AG04450 (cell line): ENCODE measurements around the gene ADAMTS3. TPM values are rescaled to one million over a fixed set of nuclear protein-coding genes. Genes with fewer than 3 reads are reported as not detected.

Source experiments
- CTCF ChIA-PET: fragments of 300-600, 350-600 bp; formaldehyde crosslinking; extraction: SDS; loops from one replicate; lab custom pipeline; 2022; ENCODE audit warnings: antibody characterized with exemption, inconsistent platforms; lab: Charles Lee
- POLR2A ChIA-PET: fragments of 350-600 bp; formaldehyde crosslinking; extraction: SDS; loops from one replicate; lab custom pipeline; 2021; ENCODE audit warnings: antibody characterized with exemption, inconsistent platforms; lab: Yijun Ruan, JAX
- DNase-seq: peaks from one replicate; pipeline ENCODE4 v3.0.0-alpha.2; 2011; ENCODE audit warnings: low read depth, low spot score
- H3K27ac ChIP-seq: one replicate; pipeline ENCODE4 v1.5.1; 2012; ENCODE audit warnings: low read depth, low read length, control low read depth
- H3K27me3 ChIP-seq: one replicate; pipeline ENCODE4 v1.6.0; 2012; ENCODE audit warnings: low read length; ENCODE audit not compliant: control insufficient read depth, insufficient read depth
- H3K4me3 ChIP-seq: 2 replicates; pipeline ENCODE4 v1.5.1; 2011; ENCODE audit warnings: mild to moderate bottlenecking, low read depth, low read length, control low read depth
- H3K9me3 ChIP-seq: 2 replicates; pipeline ENCODE4 v1.5.1; 2012; ENCODE audit warnings: low read length; ENCODE audit not compliant: control insufficient read depth, insufficient read depth
- polyA plus RNA-seq: library from polyadenylated mRNA; depleted of rRNA; stranded (reverse); fragments of >200 nt; gene quantifications from 2 replicates; pipeline ENCODE4 v1.2.3, GENCODE V29; 2011
- TF ChIP-seq, protein P1 (sequence below): IDR thresholded peaks from 2 replicates; pipeline ENCODE4 v1.5.1; 2011; ENCODE audit warnings: low read depth, low read length, control low read depth, inconsistent platforms

Gene ADAMTS3
- polyA plus RNA-seq, 1 experiment: 0.77 TPM

GRCh38 chr4:72471816-72472215 is 97.2 kb downstream of the ADAMTS3 start:
- POLR2A ChIA-PET: no interaction called here
- H3K9me3 ChIP-seq: no peaks in the 10 kb centered on the region
- no peak overlapping the region for H3K27ac ChIP-seq
- CTCF ChIA-PET: interaction anchor here (1.2 to 4.9 kb wide), 2 partner anchors 145 to 176 kb away, joined by 5 to 36 read pairs; no protein-coding TSS in a partner anchor
- H3K4me3 ChIP-seq: no peak overlapping the region
- no peaks in the 10 kb centered on the region for H3K27me3 ChIP-seq
- TF ChIP-seq, protein P1, sequence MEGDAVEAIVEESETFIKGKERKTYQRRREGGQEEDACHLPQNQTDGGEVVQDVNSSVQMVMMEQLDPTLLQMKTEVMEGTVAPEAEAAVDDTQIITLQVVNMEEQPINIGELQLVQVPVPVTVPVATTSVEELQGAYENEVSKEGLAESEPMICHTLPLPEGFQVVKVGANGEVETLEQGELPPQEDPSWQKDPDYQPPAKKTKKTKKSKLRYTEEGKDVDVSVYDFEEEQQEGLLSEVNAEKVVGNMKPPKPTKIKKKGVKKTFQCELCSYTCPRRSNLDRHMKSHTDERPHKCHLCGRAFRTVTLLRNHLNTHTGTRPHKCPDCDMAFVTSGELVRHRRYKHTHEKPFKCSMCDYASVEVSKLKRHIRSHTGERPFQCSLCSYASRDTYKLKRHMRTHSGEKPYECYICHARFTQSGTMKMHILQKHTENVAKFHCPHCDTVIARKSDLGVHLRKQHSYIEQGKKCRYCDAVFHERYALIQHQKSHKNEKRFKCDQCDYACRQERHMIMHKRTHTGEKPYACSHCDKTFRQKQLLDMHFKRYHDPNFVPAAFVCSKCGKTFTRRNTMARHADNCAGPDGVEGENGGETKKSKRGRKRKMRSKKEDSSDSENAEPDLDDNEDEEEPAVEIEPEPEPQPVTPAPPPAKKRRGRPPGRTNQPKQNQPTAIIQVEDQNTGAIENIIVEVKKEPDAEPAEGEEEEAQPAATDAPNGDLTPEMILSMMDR: no peak
- no peak for DNase-seq

- Histone ChIP-seq H3K27me3 (no peaks in the 10 kb centered on the region), H3K9me3 (no peaks in the 10 kb centered on the region), H3K4me3 (no peak overlapping the region), H3K27ac (no peak overlapping the region)
- ChIA-PET POLR2A (no interaction called here), CTCF (interaction anchor here (0.7 to 4.9 kb wide), 20 partner anchors 9 to 174 kb away, joined by 3 to 73 read pairs (median 4); no protein-coding TSS in a partner anchor)
- TF ChIP-seq, protein P1: peak; percentile 48
- DNase-seq: no peak
These were observed 100.0 kb downstream of the ADAMTS3 start for GRCh38 chr4:72468904-72469502.

DNA sequence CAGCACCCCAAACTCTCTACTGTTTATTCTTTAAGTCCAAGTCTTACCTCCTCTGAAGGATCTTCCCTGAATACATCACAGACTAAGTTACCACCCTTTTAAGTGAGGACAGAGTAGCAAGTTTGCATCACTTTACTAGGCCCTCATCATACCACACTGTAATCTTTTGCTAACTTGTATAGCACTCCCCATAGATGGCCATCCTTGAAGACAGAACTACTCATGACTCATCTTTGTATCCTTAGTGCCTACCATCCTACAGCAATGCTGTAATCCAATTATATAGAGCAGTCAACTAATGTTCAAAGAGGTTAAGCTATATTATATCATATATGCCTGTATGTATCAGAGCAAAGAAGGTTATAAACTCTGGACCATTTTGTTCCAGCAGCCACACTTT is 101.4 kb downstream of the ADAMTS3 start:
- H3K4me3 ChIP-seq: no peak overlapping the region
- H3K27me3 ChIP-seq: no peaks in the 10 kb centered on the region
- POLR2A ChIA-PET: no interaction called here
- TF ChIP-seq, protein P1: no peak
- no peaks in the 10 kb centered on the region for H3K9me3 ChIP-seq
- CTCF ChIA-PET: interaction anchor here (0.5 to 3.0 kb wide), 12 partner anchors 9 to 172 kb away, joined by 3 to 73 read pairs (median 4); no protein-coding TSS in a partner anchor
- no peak for DNase-seq
- no peak overlapping the region for H3K27ac ChIP-seq

DNA sequence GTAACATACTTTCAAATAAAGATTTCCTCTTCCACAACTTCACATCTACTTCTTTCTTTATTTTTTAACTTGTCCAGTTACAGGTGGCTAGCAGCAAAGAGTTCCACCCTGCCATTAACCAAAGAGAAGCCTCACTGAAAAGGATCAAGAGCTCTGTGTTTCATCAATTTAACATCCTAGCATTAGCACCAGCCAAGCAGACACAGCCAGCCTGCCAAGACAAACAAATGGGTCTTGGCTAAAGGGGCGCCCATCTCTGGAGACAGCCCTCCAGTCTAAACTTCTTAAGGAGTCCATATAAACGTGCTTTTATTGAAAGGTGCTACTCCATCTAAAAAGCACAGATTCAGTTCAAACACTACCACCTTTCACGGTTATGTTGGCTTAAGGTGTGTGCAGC is 105.3 kb downstream of the ADAMTS3 start:
- no peak overlapping the region for H3K4me3 ChIP-seq
- no peaks in the 10 kb centered on the region for H3K9me3 ChIP-seq
- H3K27me3 ChIP-seq: no peaks in the 10 kb centered on the region
- H3K27ac ChIP-seq: no peak overlapping the region
- ChIA-PET POLR2A (no interaction called here), CTCF (interaction anchor here (0.9 to 2.9 kb wide), 2 partner anchors 137 to 160 kb away, joined by 3 to 12 read pairs; no protein-coding TSS in a partner anchor)
- DNase-seq: no peak
- TF ChIP-seq, protein P1: no peak

DNA sequence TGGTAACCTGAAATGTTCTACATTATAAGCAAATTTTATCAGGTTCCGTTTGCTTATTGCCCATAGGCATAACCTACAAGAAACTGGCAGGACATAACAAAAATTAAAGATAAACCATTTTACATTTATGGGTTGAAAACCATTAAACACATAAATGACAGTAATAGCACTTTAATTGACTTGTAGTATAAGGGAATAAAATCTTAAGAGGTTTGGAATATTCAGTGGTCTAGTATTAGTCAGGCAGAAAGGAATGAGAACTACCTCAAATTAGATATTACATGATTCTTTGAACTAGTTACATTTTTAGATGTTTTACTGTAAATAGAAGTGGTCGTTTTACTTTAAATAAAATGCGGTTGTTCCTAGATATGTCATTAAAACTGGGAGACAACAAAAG is 111.9 kb downstream of the ADAMTS3 start:
- Histone ChIP-seq H3K9me3 (no peaks in the 10 kb centered on the region), H3K27ac (no peak overlapping the region), H3K27me3 (no peaks in the 10 kb centered on the region), H3K4me3 (no peak overlapping the region)
- no peak for DNase-seq
- CTCF ChIA-PET: interaction anchor here (1.0 kb wide), 1 partner anchor 10 kb away, joined by 3 read pairs; no protein-coding TSS in a partner anchor
- POLR2A ChIA-PET: no interaction called here
- TF ChIP-seq, protein P1: no peak
